MM.1S (cell line): ENCODE data around the gene DCLK1.

Experiments
- DNase-seq: peaks from one replicate; pipeline ENCODE4 v3.0.0-alpha.2; 2015
- H2AFZ ChIP-seq: fragments of 300-600 bp; sonication (generic); 2 replicates; pipeline ENCODE4 v1.6.0; 2016; ENCODE audit warnings: antibody characterized with exemption, low read length
- H3F3A ChIP-seq: fragments of 300-600 bp; sonication (generic); 2 replicates; pipeline ENCODE4 v1.6.1; 2016; ENCODE audit warnings: mild to moderate bottlenecking, antibody characterized with exemption, low read length, moderate library complexity, mixed read lengths; ENCODE audit not compliant: insufficient read depth
- H3K27ac ChIP-seq: fragments of 300-600 bp; sonication (generic); 2 replicates; pipeline ENCODE4 v1.5.1; 2016; ENCODE audit warnings: mild to moderate bottlenecking, low read length
- H3K27me3 ChIP-seq: fragments of 300-600 bp; sonication (generic); replicated peaks from 2 replicates; pipeline ENCODE4 v1.6.0; 2016; ENCODE audit warnings: low read length; ENCODE audit not compliant: insufficient read depth
- H3K36me3 ChIP-seq: fragments of 300-600 bp; sonication (generic); replicated peaks from 2 replicates; pipeline ENCODE4 v1.6.1; 2016; ENCODE audit warnings: mild to moderate bottlenecking, low read length, mixed read lengths; ENCODE audit not compliant: insufficient read depth
- H3K4me1 ChIP-seq: fragments of 300-600 bp; sonication (generic); 2 replicates; pipeline ENCODE4 v1.6.1; 2016; ENCODE audit warnings: low read length, mixed read lengths
- H3K4me2 ChIP-seq: fragments of 300-600 bp; sonication (generic); 2 replicates; pipeline ENCODE4 v1.6.0; 2016; ENCODE audit warnings: low read depth, low read length
- H3K4me3 ChIP-seq: fragments of 300-600 bp; sonication (generic); 2 replicates; pipeline ENCODE4 v1.5.1; 2016; ENCODE audit warnings: low read length, mixed read lengths
- H3K79me2 ChIP-seq: fragments of 300-600 bp; sonication (generic); 2 replicates; pipeline ENCODE4 v1.6.1; 2016; ENCODE audit warnings: mixed run types, low read length, mixed read lengths
- H3K9ac ChIP-seq: fragments of 300-600 bp; sonication (generic); 2 replicates; pipeline ENCODE4 v1.6.1; 2016; ENCODE audit warnings: low read length, mixed read lengths
- H3K9me2 ChIP-seq: fragments of 300-600 bp; sonication (generic); replicated peaks from 2 replicates; pipeline ENCODE4 v1.6.1; 2016; ENCODE audit warnings: mild to moderate bottlenecking, low read length, mixed read lengths; ENCODE audit not compliant: insufficient read depth
- H3K9me3 ChIP-seq: fragments of 300-600 bp; sonication (generic); replicated peaks from 2 replicates; pipeline ENCODE4 v1.6.1; 2016; ENCODE audit warnings: mild to moderate bottlenecking, low read length, mixed read lengths; ENCODE audit not compliant: insufficient read depth
- H4K20me1 ChIP-seq: fragments of 300-600 bp; sonication (generic); 2 replicates; pipeline ENCODE4 v1.6.1; 2016; ENCODE audit warnings: mild to moderate bottlenecking, low read length, moderate library complexity, mixed read lengths; ENCODE audit not compliant: insufficient read depth
- EZH2 ChIP-seq: fragments of 300-600 bp; sonication (generic); optimal IDR thresholded peaks from 2 replicates; pipeline ENCODE3; 2017; ENCODE audit warnings: low read depth, mild to moderate bottlenecking, antibody characterized with exemption, low read length, mixed read lengths
- EZH2phosphoT487 ChIP-seq: fragments of 300-600 bp; sonication (generic); IDR thresholded peaks from 2 replicates; pipeline ENCODE4 v1.6.1; 2018; ENCODE audit warnings: antibody characterized with exemption, low read length
- TF ChIP-seq, protein P1 (sequence below): fragments of 300-600 bp; sonication (generic); IDR thresholded peaks from 2 replicates; pipeline ENCODE4 v1.5.1; 2016; ENCODE audit warnings: antibody characterized with exemption, low read length, mixed read lengths

DCLK1 gene

DNA sequence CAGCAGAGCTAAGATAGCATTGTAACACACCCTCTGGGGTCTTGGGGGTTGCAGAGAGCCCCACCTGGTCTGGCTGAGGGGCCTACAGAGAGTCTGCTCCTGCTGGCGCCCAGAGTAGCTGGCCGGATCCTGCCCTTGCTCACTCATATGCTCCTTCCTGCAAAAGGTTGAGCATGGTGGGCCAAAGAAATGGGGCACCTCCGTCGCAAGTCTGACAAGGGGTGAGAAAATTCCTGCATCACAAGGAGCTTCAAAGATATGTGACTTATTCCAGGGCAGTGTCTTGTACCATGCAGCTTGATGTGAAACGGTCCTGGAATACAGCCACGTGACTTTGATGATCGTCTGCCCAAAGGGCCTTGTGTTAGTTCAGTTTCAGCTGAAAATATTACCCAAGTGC is 218.3 kb downstream of the DCLK1 start:
- no peak for DNase-seq
- Histone ChIP-seq H3K27me3 (no peaks in the 10 kb centered on the region), H3K9me3 (no peaks in the 10 kb centered on the region), H3K27ac (no peak overlapping the region), H4K20me1 (no peaks in the 10 kb centered on the region), H3K4me3 (no peak overlapping the region), H2AFZ (no peak overlapping the region), H3K36me3 (no peaks in the 10 kb centered on the region), H3K9me2 (no peaks in the 10 kb centered on the region), H3F3A (peaks cover 4% of the 10 kb centered on the region), H3K79me2 (no peaks in the 10 kb centered on the region), H3K4me2 (no peak overlapping the region), H3K4me1 (peaks cover 14% of the 10 kb centered on the region), H3K9ac (no peak overlapping the region)
- TF ChIP-seq EZH2phosphoT487: no peak

GRCh38 chr13:35909837-35910540 is 221.2 kb downstream of the DCLK1 start:
- TF ChIP-seq, protein P1, sequence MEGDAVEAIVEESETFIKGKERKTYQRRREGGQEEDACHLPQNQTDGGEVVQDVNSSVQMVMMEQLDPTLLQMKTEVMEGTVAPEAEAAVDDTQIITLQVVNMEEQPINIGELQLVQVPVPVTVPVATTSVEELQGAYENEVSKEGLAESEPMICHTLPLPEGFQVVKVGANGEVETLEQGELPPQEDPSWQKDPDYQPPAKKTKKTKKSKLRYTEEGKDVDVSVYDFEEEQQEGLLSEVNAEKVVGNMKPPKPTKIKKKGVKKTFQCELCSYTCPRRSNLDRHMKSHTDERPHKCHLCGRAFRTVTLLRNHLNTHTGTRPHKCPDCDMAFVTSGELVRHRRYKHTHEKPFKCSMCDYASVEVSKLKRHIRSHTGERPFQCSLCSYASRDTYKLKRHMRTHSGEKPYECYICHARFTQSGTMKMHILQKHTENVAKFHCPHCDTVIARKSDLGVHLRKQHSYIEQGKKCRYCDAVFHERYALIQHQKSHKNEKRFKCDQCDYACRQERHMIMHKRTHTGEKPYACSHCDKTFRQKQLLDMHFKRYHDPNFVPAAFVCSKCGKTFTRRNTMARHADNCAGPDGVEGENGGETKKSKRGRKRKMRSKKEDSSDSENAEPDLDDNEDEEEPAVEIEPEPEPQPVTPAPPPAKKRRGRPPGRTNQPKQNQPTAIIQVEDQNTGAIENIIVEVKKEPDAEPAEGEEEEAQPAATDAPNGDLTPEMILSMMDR: no peak
- no peak for TF ChIP-seq EZH2
- no peak for TF ChIP-seq EZH2phosphoT487
- Histone ChIP-seq H3K4me2 (no peak overlapping the region), H4K20me1 (no peaks in the 10 kb centered on the region), H3K27me3 (no peaks in the 10 kb centered on the region), H3K9ac (no peak overlapping the region), H3K4me1 (peaks cover 5% of the 10 kb centered on the region; the same call in 1 of the 2 replicates), H3K9me2 (no peaks in the 10 kb centered on the region), H3K36me3 (no peaks in the 10 kb centered on the region), H2AFZ (no peak overlapping the region), H3K4me3 (no peak overlapping the region), H3F3A (no peaks in the 10 kb centered on the region), H3K27ac (no peak overlapping the region), H3K9me3 (no peaks in the 10 kb centered on the region), H3K79me2 (no peaks in the 10 kb centered on the region)
- no peak for DNase-seq

DNA sequence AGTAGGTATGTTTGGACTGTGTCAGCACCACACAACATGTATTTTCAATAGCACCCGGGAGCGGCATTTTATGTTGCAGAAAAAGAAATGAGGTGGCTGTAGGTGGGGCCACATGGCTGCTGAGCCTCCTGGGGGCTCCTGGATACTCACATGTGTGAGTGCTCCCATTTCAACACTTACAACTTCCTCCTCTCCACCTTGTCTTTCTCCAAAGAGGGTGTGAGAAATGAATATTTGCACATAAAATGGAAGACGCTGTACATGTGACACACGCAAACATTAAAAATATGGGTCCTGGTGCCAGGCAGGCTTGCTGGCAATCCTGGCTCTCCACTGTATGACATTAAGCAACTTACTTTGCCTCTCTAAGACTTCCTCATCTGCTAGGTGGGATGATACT is 222.1 kb downstream of the DCLK1 start:
- Histone ChIP-seq H4K20me1 (no peaks in the 10 kb centered on the region), H3K79me2 (no peaks in the 10 kb centered on the region), H3F3A (no peaks in the 10 kb centered on the region), H3K4me3 (no peak overlapping the region), H3K9ac (no peak overlapping the region), H3K36me3 (no peaks in the 10 kb centered on the region), H3K9me3 (no peaks in the 10 kb centered on the region), H3K27me3 (no peaks in the 10 kb centered on the region), H2AFZ (no peak overlapping the region), H3K27ac (no peak overlapping the region), H3K4me1 (peaks cover 5% of the 10 kb centered on the region; the same call in 1 of the 2 replicates), H3K9me2 (no peaks in the 10 kb centered on the region), H3K4me2 (no peak overlapping the region)
- DNase-seq: no peak
- TF ChIP-seq, protein P1: no peak
- TF ChIP-seq EZH2 (no peak), EZH2phosphoT487 (no peak)

DNA sequence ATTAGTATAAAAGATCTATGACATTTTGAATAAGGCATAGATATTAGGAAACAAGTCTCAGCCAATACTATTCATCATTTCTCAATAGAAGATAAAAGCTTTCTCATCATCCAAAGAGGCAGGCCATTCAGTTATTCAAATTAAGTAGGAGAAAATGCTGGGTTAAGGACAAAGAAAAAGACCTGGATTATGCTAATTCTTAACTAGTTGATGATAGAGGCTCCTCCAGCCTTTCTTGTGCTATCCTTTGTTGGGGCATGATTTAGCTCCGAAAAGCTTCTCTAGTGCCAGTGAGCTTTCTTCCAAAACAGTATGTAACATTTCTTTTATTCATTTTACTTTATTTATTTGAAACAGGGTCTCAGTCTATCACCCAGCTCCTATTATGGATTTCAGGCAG is 223.0 kb downstream of the DCLK1 start:
- H3K4me3 ChIP-seq: no peak overlapping the region
- H2AFZ ChIP-seq: no peak overlapping the region
- no peak for TF ChIP-seq EZH2
- TF ChIP-seq, protein P1: no peak
- no peak for TF ChIP-seq EZH2phosphoT487
- no peak for DNase-seq
- H3K27ac ChIP-seq: no peak overlapping the region
- no peak overlapping the region for H3K9ac ChIP-seq
- H4K20me1 ChIP-seq: no peaks in the 10 kb centered on the region
- no peaks in the 10 kb centered on the region for H3K9me2 ChIP-seq
- no peaks in the 10 kb centered on the region for H3K9me3 ChIP-seq
- H3K36me3 ChIP-seq: no peaks in the 10 kb centered on the region
- no peaks in the 10 kb centered on the region for H3F3A ChIP-seq
- H3K27me3 ChIP-seq: no peaks in the 10 kb centered on the region
- no peaks in the 10 kb centered on the region for H3K79me2 ChIP-seq
- no peak overlapping the region for H3K4me2 ChIP-seq
- peaks cover 5% of the 10 kb centered on the region; the same call in 1 of the 2 replicates for H3K4me1 ChIP-seq
